ENCODE measurements around the gene NR1D2.

GRCh38 chr3:24005669-24006068 lies 60.6 kb downstream of the NR1D2 start:
- TF ChIP-seq, protein P1, sequence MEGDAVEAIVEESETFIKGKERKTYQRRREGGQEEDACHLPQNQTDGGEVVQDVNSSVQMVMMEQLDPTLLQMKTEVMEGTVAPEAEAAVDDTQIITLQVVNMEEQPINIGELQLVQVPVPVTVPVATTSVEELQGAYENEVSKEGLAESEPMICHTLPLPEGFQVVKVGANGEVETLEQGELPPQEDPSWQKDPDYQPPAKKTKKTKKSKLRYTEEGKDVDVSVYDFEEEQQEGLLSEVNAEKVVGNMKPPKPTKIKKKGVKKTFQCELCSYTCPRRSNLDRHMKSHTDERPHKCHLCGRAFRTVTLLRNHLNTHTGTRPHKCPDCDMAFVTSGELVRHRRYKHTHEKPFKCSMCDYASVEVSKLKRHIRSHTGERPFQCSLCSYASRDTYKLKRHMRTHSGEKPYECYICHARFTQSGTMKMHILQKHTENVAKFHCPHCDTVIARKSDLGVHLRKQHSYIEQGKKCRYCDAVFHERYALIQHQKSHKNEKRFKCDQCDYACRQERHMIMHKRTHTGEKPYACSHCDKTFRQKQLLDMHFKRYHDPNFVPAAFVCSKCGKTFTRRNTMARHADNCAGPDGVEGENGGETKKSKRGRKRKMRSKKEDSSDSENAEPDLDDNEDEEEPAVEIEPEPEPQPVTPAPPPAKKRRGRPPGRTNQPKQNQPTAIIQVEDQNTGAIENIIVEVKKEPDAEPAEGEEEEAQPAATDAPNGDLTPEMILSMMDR (IDR thresholded peaks at IDR 0.05; ENCODE audit: insufficient read depth, low read depth, low read length): no peak
- no peak for TF ChIP-seq EZH2 (IDR thresholded peaks at IDR 0.05; ENCODE audit: insufficient read depth, low read length)
